ENCODE data around the gene HDAC9.
"Not testable (repeated sequence)": the region's sequence is repeated elsewhere in the genome, so short reads cannot be mapped to it uniquely, and the experiment has no call there.

HDAC9 gene

DNA sequence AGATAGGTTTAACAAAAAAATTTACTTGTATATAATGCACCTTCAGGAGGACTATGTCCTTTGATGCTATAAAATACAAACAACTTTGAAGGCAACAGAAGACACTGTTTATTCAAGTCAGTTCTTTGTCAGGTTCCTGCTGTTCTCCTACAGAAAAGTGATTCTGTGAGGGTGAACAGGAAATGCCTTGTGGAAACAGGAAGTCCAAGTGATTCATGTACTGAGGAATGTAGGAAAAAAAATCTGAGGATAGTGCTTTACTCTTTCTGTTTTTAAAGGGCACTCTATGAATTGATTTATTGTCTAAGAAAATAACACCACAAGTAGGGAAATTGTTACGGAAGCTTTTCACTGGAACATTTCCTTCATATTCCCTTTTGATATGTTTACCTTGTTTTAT is 171.9 kb downstream of the HDAC9 start:
- DNase-seq = peak; percentile 80

DNA sequence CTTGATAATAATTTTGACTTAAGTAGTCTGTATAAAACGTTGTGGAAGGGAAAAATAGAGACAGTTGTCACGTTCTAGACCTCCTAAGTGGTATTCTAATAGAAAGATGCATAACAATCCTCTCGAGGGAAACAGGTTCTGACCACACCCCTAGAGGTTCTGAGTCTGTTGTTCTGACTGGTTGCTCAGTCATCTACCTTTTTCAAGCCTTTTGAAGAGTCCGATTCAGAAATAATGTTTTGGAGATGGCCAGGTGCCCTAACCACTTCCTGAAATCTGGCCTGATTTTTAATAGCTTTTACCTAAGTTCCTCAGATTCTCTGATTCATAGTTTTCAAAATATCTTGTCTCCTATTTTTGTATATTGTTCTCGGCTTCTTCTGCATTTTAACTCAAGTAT is 175.6 kb downstream of the HDAC9 start:
- DNase-seq = no peak

DNA sequence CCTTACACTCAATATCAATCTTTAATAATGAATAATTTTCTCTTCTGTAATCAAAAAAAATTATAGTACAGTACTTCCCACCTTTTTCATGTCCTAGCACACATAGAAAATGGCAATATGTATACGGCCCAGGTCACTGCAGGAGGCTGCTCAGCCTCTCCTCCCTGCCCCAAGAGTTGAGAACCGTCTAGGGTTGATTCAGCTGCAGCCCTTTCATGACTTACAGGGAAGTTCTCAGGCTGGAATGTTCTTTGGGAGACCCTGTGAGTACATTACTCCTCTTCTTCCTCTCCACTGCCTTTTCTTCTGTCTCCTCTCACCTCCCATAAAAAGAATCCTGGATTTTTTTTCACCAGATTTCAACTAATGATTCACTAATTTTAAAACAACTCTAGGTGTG is 180.0 kb downstream of the HDAC9 start:
- no peak for DNase-seq

GRCh38 chr7:18679261-18679660 is 183.7 kb downstream of the HDAC9 start:
- no peak for DNase-seq

GRCh38 chr7:18680576-18680975 is 185.0 kb downstream of the HDAC9 start:
- DNase-seq = no peak

GRCh38 chr7:18684916-18685315 is 189.4 kb downstream of the HDAC9 start:
- DNase-seq = peak; percentile 66

GRCh38 chr7:18685971-18686370 is 190.4 kb downstream of the HDAC9 start:
- peak; percentile 61 for DNase-seq

DNA sequence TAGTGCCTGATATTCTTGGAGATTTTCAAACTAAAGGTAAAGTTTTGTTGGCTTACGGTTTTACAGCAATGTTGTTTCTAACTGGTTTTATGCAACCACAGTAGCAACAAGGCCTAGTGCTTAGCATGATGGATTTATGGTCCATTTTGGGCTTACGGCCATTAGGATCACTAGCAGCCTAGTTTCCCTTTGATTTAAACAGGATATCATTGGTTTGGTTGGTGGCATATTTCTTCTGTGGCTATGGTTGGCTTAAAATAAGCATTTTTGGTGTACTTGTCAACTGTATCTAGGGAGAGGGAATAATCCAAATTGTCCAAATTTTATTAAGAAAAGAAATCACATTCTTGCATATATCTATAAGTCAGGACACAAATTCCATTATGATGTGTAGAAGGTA is 194.0 kb downstream of the HDAC9 start:
- peak; percentile 88 for DNase-seq

- peak; percentile 86 for DNase-seq
Measured at GRCh38 chr7:18693406-18693805, 197.9 kb downstream of the HDAC9 start.

DNA sequence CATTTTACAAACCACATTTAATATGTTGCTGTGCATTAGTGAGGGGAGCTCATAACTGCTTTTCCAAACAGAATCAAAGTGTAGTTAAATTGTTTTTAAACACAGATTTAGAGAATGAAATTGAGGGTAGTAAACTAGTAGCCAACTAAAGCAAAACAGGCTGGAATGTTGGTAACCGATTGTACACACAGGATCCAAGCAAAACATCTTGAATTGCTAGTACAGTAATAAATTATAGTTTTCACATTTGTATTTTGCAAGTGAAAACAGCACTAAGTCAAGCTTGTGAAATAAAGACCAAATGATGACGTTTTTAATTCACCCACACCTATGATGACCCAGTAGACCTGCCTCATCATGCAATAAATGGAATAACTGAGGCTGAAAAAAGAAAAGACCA is 198.3 kb downstream of the HDAC9 start:
- DNase-seq = peak; percentile 60

DNA sequence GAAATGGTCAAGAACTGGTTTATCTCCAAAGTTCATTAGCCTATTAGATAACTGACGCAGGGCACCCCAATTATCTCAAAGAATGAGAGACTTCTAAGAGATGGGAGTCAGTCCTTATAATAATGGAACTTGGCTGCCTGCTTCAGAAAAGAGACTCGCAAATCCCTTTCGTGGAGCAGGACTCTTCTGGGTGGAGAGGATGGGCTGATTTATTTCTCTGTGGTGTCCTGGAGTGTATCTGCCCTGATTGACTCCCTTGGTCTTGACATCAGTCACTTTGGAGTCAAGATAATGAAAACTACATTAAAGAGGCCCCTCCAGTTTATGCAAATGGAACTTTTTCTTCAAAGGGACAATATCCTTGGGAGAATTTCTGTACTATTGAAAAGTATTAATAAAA is 198.9 kb downstream of the HDAC9 start:
- DNase-seq = no peak

GRCh38 chr7:18694911-18695310 is 199.4 kb downstream of the HDAC9 start:
- DNase-seq = no peak

- DNase-seq = no peak
Measured at GRCh38 chr7:18698258-18698734, 202.7 kb downstream of the HDAC9 start.

DNA sequence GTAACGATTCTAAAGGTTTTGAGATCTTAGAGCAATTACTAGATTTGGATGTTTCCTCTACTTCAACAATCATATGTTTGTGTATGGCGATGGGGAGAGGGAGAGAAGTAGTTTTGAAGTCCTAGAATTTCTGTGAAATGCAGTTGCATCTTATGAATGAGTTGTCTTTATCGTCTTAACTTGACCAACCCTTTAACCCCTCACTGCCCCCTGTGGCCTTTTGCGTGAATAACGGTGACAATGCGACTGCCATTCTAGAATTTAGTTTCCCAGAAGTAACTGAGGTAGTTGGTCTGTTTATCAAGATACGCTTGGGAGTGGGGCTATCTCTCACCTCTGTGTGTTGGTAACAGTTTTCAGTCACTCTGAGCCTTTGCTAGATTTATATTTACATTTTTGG is 204.6 kb downstream of the HDAC9 start:
- DNase-seq = no peak

- DNase-seq = no peak
Measured at GRCh38 chr7:18702071-18702829, 206.7 kb downstream of the HDAC9 start.

DNA sequence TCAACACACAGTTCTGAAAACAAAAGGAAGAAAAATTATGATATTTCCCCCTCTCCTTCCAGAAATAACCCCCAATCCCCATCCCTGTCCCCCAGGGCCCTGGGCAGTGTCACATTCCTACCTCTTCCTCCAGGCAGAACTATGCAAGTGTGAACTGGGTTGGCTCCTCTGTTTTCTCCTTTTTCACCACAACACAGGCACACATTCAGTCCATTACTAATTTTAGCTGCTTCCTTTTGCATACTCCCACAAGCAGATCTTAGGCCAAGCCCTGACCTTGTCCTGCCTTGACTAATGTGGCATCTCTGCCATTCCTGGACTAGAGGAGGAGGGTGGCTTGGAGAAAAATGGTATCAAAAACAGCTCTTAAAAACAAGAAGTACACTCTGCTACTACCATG is 208.1 kb downstream of the HDAC9 start:
- no peak for DNase-seq

GRCh38 chr7:18706670-18707069 is 211.1 kb downstream of the HDAC9 start:
- DNase-seq = no peak

- no peak for DNase-seq
Measured at GRCh38 chr7:18708204-18708603, 212.7 kb downstream of the HDAC9 start.

- DNase-seq = no peak
Measured at GRCh38 chr7:18715988-18716387, 220.4 kb downstream of the HDAC9 start.

GRCh38 chr7:18721429-18721828 is 225.9 kb downstream of the HDAC9 start:
- no peak for DNase-seq

- no peak for DNase-seq
Measured at GRCh38 chr7:18724318-18724717, 228.8 kb downstream of the HDAC9 start.

DNA sequence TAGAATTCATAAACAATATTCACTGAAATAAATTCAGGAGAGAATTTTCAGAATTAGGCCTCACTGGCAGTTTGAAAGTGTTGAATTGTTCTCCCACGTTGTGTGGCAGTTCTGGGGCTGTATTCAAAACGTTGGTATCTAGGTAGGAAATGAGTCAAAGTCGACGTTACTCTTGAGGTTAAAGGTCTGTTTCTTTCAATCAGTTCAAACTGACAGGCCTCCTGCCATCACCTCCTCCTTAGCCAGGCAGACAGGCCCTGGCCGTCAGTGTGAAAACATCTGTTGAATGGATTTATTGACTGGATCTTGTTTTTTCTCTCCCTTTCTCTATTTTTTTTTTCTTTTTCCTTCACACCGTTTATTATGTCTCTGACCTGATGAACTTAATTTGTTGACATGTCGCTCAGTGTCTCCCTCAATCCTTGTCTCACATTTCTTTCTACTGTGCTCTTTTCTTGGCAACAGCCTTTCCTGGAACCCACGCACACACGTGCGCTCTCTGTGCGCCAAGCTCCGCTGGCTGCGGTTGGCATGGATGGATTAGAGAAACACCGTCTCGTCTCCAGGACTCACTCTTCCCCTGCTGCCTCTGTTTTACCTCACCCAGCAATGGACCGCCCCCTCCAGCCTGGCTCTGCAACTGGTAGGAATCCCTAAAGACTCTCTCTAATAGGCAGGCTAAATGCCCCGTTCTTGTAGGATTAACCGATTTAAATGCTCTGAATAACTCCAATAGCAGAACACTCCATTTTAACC is 231.7 kb downstream of the HDAC9 start:
- DNase-seq = no peak

- not testable (repeated sequence) for DNase-seq
Measured at GRCh38 chr7:18736012-18736411, 240.5 kb downstream of the HDAC9 start.

GRCh38 chr7:18740579-18740988 is 245.0 kb downstream of the HDAC9 start:
- no peak for DNase-seq

All from fibroblast of skin of right quadriceps (primary cell).